Endothelial cell of umbilical vein (primary cell): ENCODE measurements around the gene ATOX1. TPM values are rescaled to one million over a fixed set of nuclear protein-coding genes. Genes with fewer than 3 reads are reported as not detected.

ENCODE experiments used
- BruUV-seq: library from RNA; stranded (reverse); fragments of 400-500 nt; replicated peaks from 2 replicates; lab custom pipeline; 2021; lab: Mats Ljungman, UMichigan
- CTCF ChIA-PET: fragments of 300-600, 350-600 bp; sonication (Branson Sonifier 250); formaldehyde crosslinking; loops from one replicate; lab custom pipeline; 2021; ENCODE audit warnings: antibody characterized with exemption, inconsistent platforms; lab: Charles Lee
- POLR2A ChIA-PET: fragments of 300-600, 350-600 bp; sonication (Branson Sonifier 250); formaldehyde crosslinking; loops from one replicate; lab custom pipeline; 2021; ENCODE audit warnings: antibody characterized with exemption, inconsistent platforms; lab: Charles Lee
- DNase-seq: peaks from one replicate; pipeline ENCODE4 v3.0.0-alpha.2; 2011; ENCODE audit warnings: low read depth, low spot score
- FAIRE-seq: peaks from 2 replicates; lab custom pipeline; 2011; peaks lifted over from hg19 to GRCh38; lab: Jason Lieb, UNC
- H2AFZ ChIP-seq: 2 replicates; pipeline ENCODE4 v1.6.0; 2012; ENCODE audit warnings: low read depth, low read length, control low read depth, inconsistent platforms
- H3K27ac ChIP-seq: 2 replicates; pipeline ENCODE4 v1.5.1; 2011; ENCODE audit warnings: low read depth, mild to moderate bottlenecking, control low read depth, low read length, moderate library complexity; ENCODE audit not compliant: insufficient read depth
- H3K27me3 ChIP-seq, 2 experiments: 2 replicates each; pipeline versions ENCODE4 v1.6.0 to v1.6.1; 2011; ENCODE audit warnings: low read length in 2 of 2, mixed read lengths in 1 of 2; ENCODE audit not compliant: control insufficient read depth in 2 of 2, insufficient read depth in 2 of 2
- H3K36me3 ChIP-seq, 2 experiments: 2 replicates in 1 of 2; 3 replicates in 1 of 2; pipeline ENCODE4 v1.5.1; 2011; ENCODE audit warnings: low read length in 2 of 2, mild to moderate bottlenecking in 1 of 2, moderate library complexity in 1 of 2; ENCODE audit not compliant: control insufficient read depth in 2 of 2, insufficient read depth in 2 of 2; ENCODE audit errors: extremely low read depth in 1 of 2
- H3K4me1 ChIP-seq: 3 replicates; pipeline ENCODE4 v1.5.1; 2011; ENCODE audit warnings: mild to moderate bottlenecking, low read length; ENCODE audit not compliant: control insufficient read depth, insufficient read depth; ENCODE audit errors: extremely low read depth
- H3K4me2 ChIP-seq: 2 replicates; pipeline ENCODE4 v1.6.1; 2011; ENCODE audit warnings: low read length, control low read depth, mixed read lengths; ENCODE audit not compliant: insufficient read depth
- H3K4me3 ChIP-seq, 3 experiments: fragments of 200-600 bp in 1 of 3; sonication (generic), shearing (Covaris generic) in 1 of 3; replicated peaks in 1 of 3; 2 replicates each; pipeline ENCODE4 v1.5.1; 2011 to 2016; ENCODE audit warnings: control low read depth in 3 of 3, low read length in 3 of 3, mild to moderate bottlenecking in 2 of 3, inconsistent platforms in 1 of 3, low read depth in 1 of 3, moderate library complexity in 1 of 3; ENCODE audit not compliant: insufficient read depth in 1 of 3
- H3K79me2 ChIP-seq: 2 replicates; pipeline ENCODE4 v1.6.0; 2012; ENCODE audit warnings: low read length, inconsistent platforms; ENCODE audit not compliant: control insufficient read depth, insufficient read depth
- H3K9ac ChIP-seq: replicated peaks from 2 replicates; pipeline ENCODE3; 2011; ENCODE audit warnings: low read length, control low read depth; ENCODE audit not compliant: insufficient read depth; ENCODE audit errors: extremely low read depth
- H3K9me1 ChIP-seq: replicated peaks from 3 replicates; pipeline ENCODE4 v1.6.0; 2011; ENCODE audit warnings: mild to moderate bottlenecking, low read length; ENCODE audit not compliant: control insufficient read depth, insufficient read depth; ENCODE audit errors: extremely low read depth
- H3K9me3 ChIP-seq: replicated peaks from 2 replicates; pipeline ENCODE4 v1.5.1; 2012; ENCODE audit warnings: low read length, inconsistent platforms; ENCODE audit not compliant: control insufficient read depth, insufficient read depth
- H4K20me1 ChIP-seq: replicated peaks from 2 replicates; pipeline ENCODE3; 2011; ENCODE audit warnings: mild to moderate bottlenecking, low read length; ENCODE audit not compliant: control insufficient read depth, insufficient read depth; ENCODE audit errors: extremely low read depth
- CTCF ChIP-seq, 2 donors: IDR thresholded peaks; 1 replicate in 1 of 2; 2 replicates in 1 of 2; pipeline ENCODE4 v1.5.1; 2011; ENCODE audit warnings: low read length in 2 of 2, mild to moderate bottlenecking in 2 of 2, moderate library complexity in 2 of 2, control low read depth in 1 of 2, inconsistent platforms in 1 of 2, low read depth in 1 of 2; ENCODE audit not compliant: insufficient read depth in 1 of 2; ENCODE audit errors: extremely low read depth in 1 of 2
- EZH2 ChIP-seq: IDR thresholded peaks from 2 replicates; pipeline ENCODE4 v1.6.1; 2012; ENCODE audit warnings: borderline replicate concordance, low read depth, mild to moderate bottlenecking, moderate library complexity, low read length, inconsistent platforms; ENCODE audit not compliant: severe bottlenecking
- FOS ChIP-seq: IDR thresholded peaks from 2 replicates; pipeline ENCODE4 v1.6.1; 2011; ENCODE audit warnings: mild to moderate bottlenecking, low read length, moderate library complexity, borderline replicate concordance; ENCODE audit not compliant: insufficient read depth
- GATA2 ChIP-seq: IDR thresholded peaks from 2 replicates; pipeline ENCODE4 v1.7.0; 2011; ENCODE audit warnings: low read depth, mild to moderate bottlenecking, moderate library complexity, mixed read lengths, low read length; ENCODE audit not compliant: insufficient read length, insufficient read depth
- JUN ChIP-seq: IDR thresholded peaks from 2 replicates; pipeline ENCODE4 v1.6.1; 2011; ENCODE audit warnings: borderline replicate concordance, low read depth; ENCODE audit not compliant: insufficient read length, insufficient read depth
- MAX ChIP-seq: IDR thresholded peaks from 2 replicates; pipeline ENCODE4 v1.6.1; 2011; ENCODE audit not compliant: insufficient read depth, insufficient read length
- MYC ChIP-seq: IDR thresholded peaks from one replicate; pipeline ENCODE4 v1.6.1; 2011; ENCODE audit warnings: mild to moderate bottlenecking, low read depth, low read length
- POLR2A ChIP-seq: IDR thresholded peaks from 2 replicates; pipeline ENCODE4 v1.6.1; 2012; ENCODE audit warnings: low read depth, mild to moderate bottlenecking, control low read depth, low read length
- POLR2AphosphoS5 ChIP-seq: IDR thresholded peaks from 2 replicates; pipeline ENCODE4 v1.6.1; 2012; ENCODE audit warnings: low read depth, mild to moderate bottlenecking, control low read depth, low read length, moderate library complexity; ENCODE audit not compliant: insufficient read depth
- dilution Hi-C: fragments of 300-500 bp; cut with MboI; formaldehyde crosslinking; loops from one replicate; pipeline ENCODE4 v1.15.0; 2019; ENCODE audit warnings: low sequenced_read_pairs; ENCODE audit not compliant: extremely low pct_ligation_motif_present
- intact Hi-C: fragments of 100-400 bp; cut with micrococcal nuclease; formaldehyde crosslinking; loops from one replicate; pipeline ENCODE4 v1.10.0; 2022
- polyA plus RNA-seq, 4 experiments: library from polyadenylated mRNA; depleted of rRNA in 3 of 4; stranded (reverse) in 3 of 4; unstranded in 1 of 4; fragments of >200 nt; gene quantifications; 2 replicates each; pipeline versions ENCODE4 v1.2.1 to v1.2.3, GENCODE V29; 2011 to 2012; ENCODE audit warnings: missing spikeins in 1 of 4
- total RNA-seq: library from RNA; stranded (reverse); gene quantifications from 2 replicates; pipeline ENCODE4 v1.2.3, GENCODE V29; 2021

The ATOX1 gene
- total and polyA plus RNA-seq, 2 donors (not counting 3 experiments of a cell fraction or from before 2014, with no cell fraction given), result 113 to 292 TPM

- Histone ChIP-seq H3K4me2 (no peak overlapping the region), H3K9me3 (no peaks in the 10 kb centered on the region), H3K4me1 (no peaks in the 10 kb centered on the region), H3K79me2 (peaks cover 95% of the 10 kb centered on the region), H3K4me3 (no peak overlapping the region), H3K9ac (no peak overlapping the region), H3K27ac (no peak overlapping the region), H2AFZ (no peak overlapping the region), H4K20me1 (peaks cover 21% of the 10 kb centered on the region), H3K27me3 (no peaks in the 10 kb centered on the region), H3K36me3 (peaks cover 15 to 16% of the 10 kb centered on the region in 2 experiments), H3K9me1 (no peaks in the 10 kb centered on the region)
- DNase-seq (no peak), FAIRE-seq (no peak)
- intact Hi-C loops (no loop called here), dilution Hi-C loops (no loop called here)
- POLR2A ChIA-PET, result no interaction called here
- BruUV-seq, result no TSS peak
- CTCF ChIA-PET, result interaction anchor here (0.8 kb wide), 1 partner anchor 47 kb away, joined by 3 read pairs; no protein-coding TSS in a partner anchor
- TF ChIP-seq POLR2AphosphoS5 (no peak), POLR2A (no peak), EZH2 (no peak), MYC (no peak), MAX (no peak), JUN (no peak), GATA2 (no peak), CTCF (IDR thresholded peaks at IDR 0.05; ENCODE audit: extremely low read depth in 1 of 2, insufficient read depth in 1 of 2, low read depth in 1 of 2, low read length in 2 of 2) (no peak), FOS (no peak)
These were observed 29.4 kb upstream of the ATOX1 start for GRCh38 chr5:151787817-151788216.
